ENCODE data around the gene PIP5K1C. TPM values are rescaled to one million over a fixed set of nuclear protein-coding genes. Genes with fewer than 3 reads are reported as not detected.

Gene PIP5K1C, protein sequence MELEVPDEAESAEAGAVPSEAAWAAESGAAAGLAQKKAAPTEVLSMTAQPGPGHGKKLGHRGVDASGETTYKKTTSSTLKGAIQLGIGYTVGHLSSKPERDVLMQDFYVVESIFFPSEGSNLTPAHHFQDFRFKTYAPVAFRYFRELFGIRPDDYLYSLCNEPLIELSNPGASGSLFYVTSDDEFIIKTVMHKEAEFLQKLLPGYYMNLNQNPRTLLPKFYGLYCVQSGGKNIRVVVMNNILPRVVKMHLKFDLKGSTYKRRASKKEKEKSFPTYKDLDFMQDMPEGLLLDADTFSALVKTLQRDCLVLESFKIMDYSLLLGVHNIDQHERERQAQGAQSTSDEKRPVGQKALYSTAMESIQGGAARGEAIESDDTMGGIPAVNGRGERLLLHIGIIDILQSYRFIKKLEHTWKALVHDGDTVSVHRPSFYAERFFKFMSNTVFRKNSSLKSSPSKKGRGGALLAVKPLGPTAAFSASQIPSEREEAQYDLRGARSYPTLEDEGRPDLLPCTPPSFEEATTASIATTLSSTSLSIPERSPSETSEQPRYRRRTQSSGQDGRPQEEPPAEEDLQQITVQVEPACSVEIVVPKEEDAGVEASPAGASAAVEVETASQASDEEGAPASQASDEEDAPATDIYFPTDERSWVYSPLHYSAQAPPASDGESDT
- total RNA-seq: 27.9 TPM

DNA sequence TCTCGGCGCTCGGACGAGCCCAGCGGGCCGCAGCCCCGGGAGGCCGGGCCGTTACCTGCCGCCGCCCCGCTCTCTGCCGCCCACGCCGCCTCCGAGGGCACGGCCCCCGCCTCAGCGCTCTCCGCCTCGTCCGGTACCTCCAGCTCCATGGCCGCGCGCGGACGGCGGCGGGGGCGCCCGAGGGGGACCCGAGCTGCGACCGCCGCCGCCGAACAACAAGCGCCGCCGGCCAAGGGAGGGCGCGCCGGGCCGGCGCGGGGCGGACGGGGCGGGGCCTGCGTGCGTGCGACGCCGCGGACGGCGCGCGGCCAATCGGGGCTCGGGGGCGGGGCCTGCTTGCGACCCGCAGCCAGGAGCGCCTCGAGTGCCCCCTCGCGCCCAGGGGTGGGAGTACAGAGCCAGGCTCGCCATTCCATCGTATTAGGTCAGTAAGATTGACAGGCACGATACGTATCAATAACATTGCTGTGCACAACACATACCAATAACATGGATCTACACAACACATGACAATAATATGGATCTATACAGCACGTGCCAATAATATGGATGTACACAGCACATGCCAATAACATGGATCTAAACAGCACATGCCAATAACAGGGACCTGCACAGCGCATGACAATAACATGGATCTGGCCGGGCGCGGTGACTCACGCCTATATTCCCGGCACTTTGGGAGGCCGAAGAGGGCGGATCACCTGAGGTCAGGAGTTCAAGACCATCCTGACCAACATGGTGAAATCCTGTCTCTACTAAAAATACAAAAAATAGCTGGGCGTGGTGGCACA is at the start of gene PIP5K1C:
Gene PIP5K1C (minus strand): TSS at position 227 of the 791 bp plus-strand sequence. CDS start 78 bp downstream, at position 149.

GRCh38 chr19:3708207-3708931 is 8.1 kb upstream of the PIP5K1C start, which contains the start of gene TJP3:
Gene TJP3 (plus strand): TSS chr19:3708384. CDS start chr19:3728433, 20,049 bp downstream.

GRCh38 chr19:3626473-3627350 is 73.6 kb downstream of the PIP5K1C start, which contains the start of gene CACTIN:
Gene CACTIN (minus strand): TSS chr19:3626790. CDS start chr19:3626762, 28 bp downstream.

DNA sequence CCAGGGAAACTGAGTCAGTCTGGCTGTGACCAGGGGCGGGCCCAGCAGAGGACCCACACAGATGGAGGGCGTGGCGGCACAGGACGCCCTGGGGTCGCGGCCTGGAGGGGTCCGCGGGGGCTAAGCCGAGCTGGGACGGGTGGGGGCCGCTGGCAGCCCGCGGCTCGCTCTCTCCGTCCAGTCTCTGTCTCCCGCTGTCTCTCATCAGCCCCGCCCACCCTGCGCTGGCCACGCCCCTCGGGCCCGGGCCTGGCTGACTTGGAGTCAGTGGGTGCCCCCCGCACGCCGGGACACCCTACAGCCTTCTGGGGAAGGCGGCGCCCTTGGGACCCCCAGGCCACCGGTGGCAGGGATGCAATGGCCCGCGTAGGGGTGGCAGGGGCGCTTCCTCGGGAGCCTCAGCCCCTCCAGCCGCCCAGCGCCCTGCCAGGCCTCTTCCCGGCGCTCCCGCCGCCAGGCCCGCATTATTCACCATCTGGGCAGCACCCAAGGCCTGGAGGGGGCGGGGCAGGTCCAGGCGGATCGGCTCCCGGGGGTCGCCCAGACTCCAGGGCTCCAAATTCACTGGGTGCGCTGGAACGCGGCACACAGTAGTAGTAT is 93.5 kb downstream of the PIP5K1C start, which contains the start of gene TBXA2R:
Gene TBXA2R (minus strand): TSS at position 186 of the 600 bp plus-strand sequence. CDS start 6,241 bp downstream, outside the sequence.

DNA sequence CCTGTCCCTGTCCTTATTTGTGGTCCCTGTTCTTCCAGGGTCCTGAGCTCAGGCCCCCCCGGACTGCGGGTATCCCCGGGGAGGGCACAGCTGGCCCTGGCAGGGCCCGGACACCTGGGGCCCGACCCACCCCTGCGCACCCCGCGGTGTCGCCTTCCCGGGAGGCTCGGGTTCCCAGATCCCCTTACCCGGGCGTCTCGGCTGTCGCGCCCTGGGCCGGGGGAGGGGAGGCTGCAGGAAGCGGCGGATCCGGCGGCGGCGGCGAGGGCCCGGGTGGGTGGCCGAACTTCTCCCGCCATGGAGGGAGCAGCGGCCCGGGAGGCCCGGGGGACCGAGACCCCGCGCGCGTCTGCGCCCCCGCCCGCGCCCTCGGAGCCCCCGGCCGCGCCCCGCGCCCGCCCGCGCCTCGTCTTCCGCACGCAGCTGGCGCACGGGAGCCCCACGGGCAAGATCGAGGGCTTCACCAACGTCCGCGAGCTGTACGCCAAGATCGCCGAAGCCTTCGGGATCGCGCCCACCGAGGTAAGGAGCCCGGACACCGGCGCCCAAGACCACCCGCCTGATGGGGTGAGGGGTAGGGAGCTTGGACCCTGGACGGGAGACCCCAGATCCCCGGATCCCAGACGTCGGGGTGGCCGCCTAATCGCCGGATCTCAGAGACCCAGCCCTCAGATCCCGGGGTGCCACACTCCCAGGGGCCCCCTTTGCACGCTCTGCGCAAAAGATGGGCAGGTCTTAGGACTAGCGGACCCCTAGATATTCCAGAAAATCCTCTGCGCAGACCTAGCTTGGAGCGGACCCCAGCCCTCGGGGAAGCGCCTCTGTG is 114.8 kb downstream of the PIP5K1C start, which contains the start of gene GIPC3:
Gene GIPC3 (plus strand): TSS at position 178 of the 826 bp plus-strand sequence. CDS start 120 bp downstream, at position 298.

Other genes starting within 250 kb of the PIP5K1C start
- 0.46 TPM for gene SMIM24, start 219.9 kb downstream of the PIP5K1C start, total RNA-seq
- not detected for gene SMIM44, start 217.0 kb downstream of the PIP5K1C start, total RNA-seq
- gene DOHH, start 199.8 kb downstream of the PIP5K1C start, total RNA-seq: 9.5 TPM
- gene FZR1, start 194.2 kb downstream of the PIP5K1C start, total RNA-seq: 46.4 TPM
- not detected for gene TEKTIP1, start 161.3 kb downstream of the PIP5K1C start, total RNA-seq
- 38.5 TPM for gene MFSD12, start 142.9 kb downstream of the PIP5K1C start, total RNA-seq
- gene HMG20B, start 127.5 kb downstream of the PIP5K1C start, total RNA-seq: 20.8 TPM
- gene GIPC3, start 115.0 kb downstream of the PIP5K1C start, total RNA-seq: 0.23 TPM
- gene TBXA2R, start 93.6 kb downstream of the PIP5K1C start, total RNA-seq: 1.4 TPM
- gene CACTIN, start 73.7 kb downstream of the PIP5K1C start, total RNA-seq: 16.6 TPM
- gene TJP3, start 7.9 kb upstream of the PIP5K1C start, total RNA-seq: 1.2 TPM
- gene APBA3, start 61.2 kb upstream of the PIP5K1C start, total RNA-seq: 11.3 TPM
- gene MRPL54, start 62.2 kb upstream of the PIP5K1C start, total RNA-seq: 34.4 TPM
- gene RAX2, start 71.8 kb upstream of the PIP5K1C start, total RNA-seq: not detected
- gene MATK, start 85.9 kb upstream of the PIP5K1C start, total RNA-seq: 25.1 TPM
- 12.0 TPM for gene ZFR2, start 168.6 kb upstream of the PIP5K1C start, total RNA-seq
- 105 TPM for gene ATCAY, start 180.2 kb upstream of the PIP5K1C start, total RNA-seq
- gene NMRK2, start 232.6 kb upstream of the PIP5K1C start, total RNA-seq: not detected

Data from diencephalon (tissue), 1 donor.